Mesothelial cell of epicardium (in vitro differentiated cells): ENCODE measurements around the gene PPP1R3C. TPM values are rescaled to one million over a fixed set of nuclear protein-coding genes. Genes with fewer than 3 reads are reported as not detected.

Experiments
- DNase-seq, 2 experiments: peaks; one replicate each; pipeline ENCODE4 v3.0.0; 2021; ENCODE audit warnings: low spot score in 2 of 2; ENCODE audit not compliant: unreplicated experiment in 2 of 2
- H3K27ac Mint-ChIP-seq: 2 replicates; pipeline ENCODE4 v1.8.0; 2021; ENCODE audit warnings: mixed read lengths
- H3K27me3 Mint-ChIP-seq: 2 replicates; pipeline ENCODE4 v1.8.0; 2021; ENCODE audit warnings: low read depth, mixed read lengths
- H3K36me3 Mint-ChIP-seq: 2 replicates; pipeline ENCODE4 v1.8.0; 2021; ENCODE audit warnings: mixed read lengths
- H3K4me1 Mint-ChIP-seq: 2 replicates; pipeline ENCODE4 v1.8.0; 2021; ENCODE audit warnings: mixed read lengths
- H3K4me3 Mint-ChIP-seq: 2 replicates; pipeline ENCODE4 v1.8.0; 2021; ENCODE audit warnings: mild to moderate bottlenecking, moderate library complexity, mixed read lengths
- H3K9me3 Mint-ChIP-seq: 2 replicates; pipeline ENCODE4 v1.8.0; 2021; ENCODE audit warnings: mixed read lengths
- total RNA-seq: library from RNA; stranded (reverse); gene quantifications from 3 replicates; pipeline ENCODE4 v1.2.1, GENCODE V29; 2021
- TF ChIP-seq, protein P1 (sequence below): fragments of 200-600 bp; sonication (generic); IDR thresholded peaks from one replicate; pipeline ENCODE4 v1.5.0; 2021; ENCODE audit warnings: antibody characterized with exemption; ENCODE audit not compliant: unreplicated experiment

The PPP1R3C gene
- total RNA-seq, 1 donor from 2014 or later: 9.7 TPM

DNA sequence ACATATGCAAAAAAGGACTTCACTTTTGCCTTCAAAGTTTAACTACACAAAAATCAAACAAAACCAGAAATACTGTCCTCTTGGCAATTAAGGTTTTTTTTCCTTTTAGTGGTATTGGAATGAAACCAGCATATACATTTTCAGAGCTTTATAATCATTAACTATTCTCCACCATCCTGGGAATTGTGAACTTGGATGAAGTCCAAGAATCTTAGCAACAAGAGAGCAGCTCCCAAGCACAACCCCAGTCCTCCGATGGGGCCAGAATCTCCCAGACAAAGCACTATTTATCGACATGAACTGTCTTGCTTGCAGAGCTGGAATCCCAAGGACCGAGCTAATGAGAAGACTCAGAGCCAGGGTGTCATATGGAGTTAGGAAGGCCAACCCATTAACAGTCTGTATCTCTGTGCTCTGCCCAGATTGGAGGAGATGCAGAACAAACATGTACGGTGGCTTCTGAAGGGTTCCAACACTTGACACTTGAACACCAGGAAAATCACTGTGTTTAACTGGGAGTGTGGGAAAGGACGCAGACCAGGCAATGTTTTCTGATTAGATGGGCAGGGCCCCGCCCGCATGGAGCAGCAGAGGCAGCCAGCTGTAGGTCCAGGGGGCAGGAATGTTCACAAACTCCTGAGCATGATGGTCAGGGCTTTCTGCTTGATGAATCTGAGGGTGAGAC, 35.5 kb downstream of the PPP1R3C start:
- TF ChIP-seq, protein P1, sequence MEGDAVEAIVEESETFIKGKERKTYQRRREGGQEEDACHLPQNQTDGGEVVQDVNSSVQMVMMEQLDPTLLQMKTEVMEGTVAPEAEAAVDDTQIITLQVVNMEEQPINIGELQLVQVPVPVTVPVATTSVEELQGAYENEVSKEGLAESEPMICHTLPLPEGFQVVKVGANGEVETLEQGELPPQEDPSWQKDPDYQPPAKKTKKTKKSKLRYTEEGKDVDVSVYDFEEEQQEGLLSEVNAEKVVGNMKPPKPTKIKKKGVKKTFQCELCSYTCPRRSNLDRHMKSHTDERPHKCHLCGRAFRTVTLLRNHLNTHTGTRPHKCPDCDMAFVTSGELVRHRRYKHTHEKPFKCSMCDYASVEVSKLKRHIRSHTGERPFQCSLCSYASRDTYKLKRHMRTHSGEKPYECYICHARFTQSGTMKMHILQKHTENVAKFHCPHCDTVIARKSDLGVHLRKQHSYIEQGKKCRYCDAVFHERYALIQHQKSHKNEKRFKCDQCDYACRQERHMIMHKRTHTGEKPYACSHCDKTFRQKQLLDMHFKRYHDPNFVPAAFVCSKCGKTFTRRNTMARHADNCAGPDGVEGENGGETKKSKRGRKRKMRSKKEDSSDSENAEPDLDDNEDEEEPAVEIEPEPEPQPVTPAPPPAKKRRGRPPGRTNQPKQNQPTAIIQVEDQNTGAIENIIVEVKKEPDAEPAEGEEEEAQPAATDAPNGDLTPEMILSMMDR: no peak
- peak overlapping the region; percentile 92 for H3K27ac Mint-ChIP-seq
- peaks cover 62% of the 10 kb centered on the region for H3K4me1 Mint-ChIP-seq
- H3K4me3 Mint-ChIP-seq: peak overlapping the region; percentile 11
- no peaks in the 10 kb centered on the region for H3K9me3 Mint-ChIP-seq
- no peak for DNase-seq
- H3K36me3 Mint-ChIP-seq: no peaks in the 10 kb centered on the region
- no peaks in the 10 kb centered on the region for H3K27me3 Mint-ChIP-seq

DNA sequence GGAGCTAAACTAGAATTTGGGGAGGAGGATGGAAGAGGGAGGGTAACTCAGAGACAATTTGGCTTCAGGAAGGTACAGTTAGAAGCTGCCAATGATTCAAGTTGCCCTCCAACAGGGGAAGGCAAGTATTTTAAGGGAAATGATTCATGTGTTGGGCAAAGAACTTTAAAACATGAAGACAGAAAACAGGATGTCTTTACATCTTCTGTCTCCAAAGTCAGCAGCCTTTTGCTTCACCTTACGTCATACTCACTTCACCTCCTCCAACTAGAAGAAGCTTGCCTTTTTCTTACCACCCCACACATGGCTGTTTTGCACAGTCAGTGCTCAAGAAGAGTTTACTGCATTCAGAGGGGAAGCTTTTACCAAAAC, 36.1 kb downstream of the PPP1R3C start:
- no peaks in the 10 kb centered on the region for H3K27me3 Mint-ChIP-seq
- H3K36me3 Mint-ChIP-seq: no peaks in the 10 kb centered on the region
- H3K27ac Mint-ChIP-seq: peak overlapping the region; percentile 92
- TF ChIP-seq, protein P1: no peak
- peaks cover 64% of the 10 kb centered on the region for H3K4me1 Mint-ChIP-seq
- H3K4me3 Mint-ChIP-seq: peak overlapping the region; percentile 11
- no peaks in the 10 kb centered on the region for H3K9me3 Mint-ChIP-seq
- DNase-seq: no peak

DNA sequence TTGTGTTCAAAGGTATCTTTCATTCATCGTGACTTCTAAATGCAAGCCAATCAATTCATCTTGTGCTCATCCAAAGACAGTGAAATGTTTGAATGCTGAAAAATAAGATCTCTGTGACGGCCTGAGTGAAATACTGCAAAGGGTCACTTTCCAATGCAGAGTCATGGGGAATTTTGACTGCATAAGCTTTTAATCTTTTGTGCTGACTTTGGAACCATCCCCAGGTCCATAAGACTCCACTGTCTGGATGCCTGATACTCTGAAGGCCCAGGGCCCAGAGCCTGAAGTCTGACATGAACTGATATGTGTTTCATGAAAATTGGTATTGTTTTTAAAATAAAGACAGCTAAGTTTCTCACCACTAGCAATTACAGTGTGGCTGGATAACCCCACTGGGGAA, 39.0 kb downstream of the PPP1R3C start:
- Mint-ChIP-seq H3K4me3 (no peak overlapping the region), H3K4me1 (peaks cover 89% of the 10 kb centered on the region), H3K36me3 (no peaks in the 10 kb centered on the region), H3K27ac (peak overlapping the region; percentile 41), H3K9me3 (no peaks in the 10 kb centered on the region), H3K27me3 (no peaks in the 10 kb centered on the region)
- no peak for DNase-seq
- TF ChIP-seq, protein P1: no peak

DNA sequence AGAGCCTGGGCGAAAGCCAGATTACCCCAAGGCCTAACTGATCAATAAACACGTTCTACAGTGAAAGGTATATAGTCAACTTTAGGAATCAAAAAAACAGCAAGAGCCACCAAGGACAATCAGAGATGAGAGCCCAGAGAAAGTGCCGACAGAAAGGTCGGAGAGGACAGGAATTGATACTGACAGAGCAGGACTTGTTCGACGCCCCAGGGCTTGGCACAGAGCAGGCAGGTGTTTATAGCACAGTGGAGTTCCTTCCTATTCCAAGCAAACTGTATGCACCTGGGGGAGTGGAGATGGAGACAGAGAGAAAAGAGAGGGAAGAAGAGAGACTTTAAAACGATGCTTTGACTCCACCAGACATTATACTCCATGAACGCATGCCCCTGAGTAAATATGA, 39.5 kb downstream of the PPP1R3C start:
- DNase-seq: no peak
- Mint-ChIP-seq H3K4me3 (no peak overlapping the region), H3K4me1 (peaks cover 89% of the 10 kb centered on the region), H3K27me3 (no peaks in the 10 kb centered on the region), H3K36me3 (no peaks in the 10 kb centered on the region), H3K27ac (peak overlapping the region; percentile 85), H3K9me3 (no peaks in the 10 kb centered on the region)
- TF ChIP-seq, protein P1: no peak

DNA sequence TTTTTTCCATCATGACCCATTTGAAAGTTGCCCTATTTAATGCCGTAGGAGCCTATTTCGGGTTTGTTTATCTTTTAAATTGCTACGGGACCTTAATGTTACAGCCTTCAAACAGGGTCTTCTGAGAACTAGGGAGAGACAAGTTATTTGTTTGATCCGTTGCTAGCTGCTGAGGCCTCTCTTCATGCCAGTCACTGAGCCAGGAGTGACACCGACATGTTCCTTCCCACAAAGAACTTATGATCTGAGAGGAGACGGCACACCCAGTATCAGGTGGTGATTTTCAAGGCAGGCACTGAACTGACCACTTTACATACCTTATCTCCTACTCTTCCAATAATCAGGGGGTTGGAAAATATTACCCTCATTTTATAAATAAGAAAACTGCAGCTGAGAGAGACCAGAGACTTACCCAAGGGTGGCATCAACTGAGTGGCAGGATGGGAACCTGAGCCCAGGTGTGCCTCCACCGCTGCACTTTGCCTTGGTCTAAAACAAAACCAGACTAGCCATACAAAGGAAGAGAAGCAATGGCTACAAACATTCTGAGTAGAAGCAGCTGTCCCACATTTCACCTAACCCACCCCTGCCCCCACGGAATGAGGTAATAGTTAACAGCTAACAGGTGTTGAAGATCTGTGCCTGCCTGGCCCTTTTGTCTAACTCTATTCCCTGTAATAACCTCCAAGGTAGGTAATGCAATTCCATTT, 40.5 kb downstream of the PPP1R3C start:
- H3K9me3 Mint-ChIP-seq: no peaks in the 10 kb centered on the region
- H3K36me3 Mint-ChIP-seq: no peaks in the 10 kb centered on the region
- peaks cover 89% of the 10 kb centered on the region for H3K4me1 Mint-ChIP-seq
- no peak overlapping the region for H3K4me3 Mint-ChIP-seq
- H3K27ac Mint-ChIP-seq: peak overlapping the region; percentile 85
- H3K27me3 Mint-ChIP-seq: no peaks in the 10 kb centered on the region
- TF ChIP-seq, protein P1: no peak
- DNase-seq: no peak
